Glutamatergic neuron (in vitro differentiated cells): ENCODE measurements around the gene SCAMP4. TPM values are rescaled to one million over a fixed set of nuclear protein-coding genes. Genes with fewer than 3 reads are reported as not detected.

Experiments used
- DNase-seq: peaks from one replicate; pipeline ENCODE4 v3.0.0; 2022
- H3K27ac Mint-ChIP-seq: one replicate; pipeline ENCODE4 v1.8.0; 2020; ENCODE audit warnings: mild to moderate bottlenecking, mixed read lengths, inconsistent platforms; ENCODE audit not compliant: unreplicated experiment
- H3K27me3 Mint-ChIP-seq: one replicate; pipeline ENCODE4 v1.8.0; 2020; ENCODE audit warnings: mild to moderate bottlenecking, moderate library complexity, mixed read lengths, inconsistent platforms; ENCODE audit not compliant: unreplicated experiment
- H3K36me3 Mint-ChIP-seq: one replicate; pipeline ENCODE4 v1.8.0; 2020; ENCODE audit warnings: mild to moderate bottlenecking, mixed read lengths, inconsistent platforms; ENCODE audit not compliant: unreplicated experiment
- H3K4me1 Mint-ChIP-seq: one replicate; pipeline ENCODE4 v1.8.0; 2020; ENCODE audit warnings: mild to moderate bottlenecking, low read depth, mixed read lengths, inconsistent platforms; ENCODE audit not compliant: unreplicated experiment
- H3K4me3 Mint-ChIP-seq: one replicate; pipeline ENCODE4 v1.8.0; 2020; ENCODE audit warnings: mild to moderate bottlenecking, mixed read lengths, inconsistent platforms; ENCODE audit not compliant: unreplicated experiment
- H3K9me3 Mint-ChIP-seq: one replicate; pipeline ENCODE4 v1.8.0; 2020; ENCODE audit warnings: mild to moderate bottlenecking, moderate library complexity, mixed read lengths, inconsistent platforms; ENCODE audit not compliant: unreplicated experiment
- total RNA-seq: library from RNA; stranded (reverse); fragmentation: NEBNext Ultra II Directional; extraction: Animal tissue kit (Norgen Biotek cat#: 25700); gene quantifications from one replicate; pipeline ENCODE4 v1.2.1, GENCODE V29; 2021; ENCODE audit not compliant: unreplicated experiment
- TF ChIP-seq, protein P1 (sequence below): fragments of 200-600 bp; sonication (generic); IDR thresholded peaks from one replicate; pipeline ENCODE4 v1.5.0; 2021; ENCODE audit not compliant: partially characterized antibody, unreplicated experiment

Gene SCAMP4
- total RNA-seq, 1 donor from 2014 or later = 66.3 TPM

DNA sequence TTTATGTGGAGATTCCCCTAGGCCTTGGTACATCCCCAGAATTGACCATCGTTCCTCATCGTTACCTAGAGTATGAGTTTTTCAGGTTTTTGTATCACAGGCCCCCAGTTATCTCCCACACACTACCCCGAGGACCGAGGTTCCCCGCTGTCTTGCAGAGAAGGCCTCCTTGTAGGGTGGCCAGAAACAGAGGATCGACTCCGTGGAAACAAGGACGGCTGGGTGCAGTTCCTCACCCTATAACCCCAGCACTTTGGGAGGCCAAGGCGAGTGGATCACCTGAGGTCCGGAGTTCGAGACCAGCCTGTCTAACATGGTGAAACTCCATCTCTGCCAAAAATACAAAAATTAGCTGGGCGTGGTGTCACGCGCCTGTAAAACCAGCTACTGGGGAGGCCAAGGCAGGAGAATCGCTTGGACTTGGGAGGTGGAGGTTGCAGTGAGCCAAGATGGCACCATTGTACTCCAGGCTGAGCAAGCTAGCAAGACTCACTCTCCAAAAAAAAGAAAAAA lies 720 bp downstream of the SCAMP4 start:
- H3K27ac Mint-ChIP-seq = peak overlapping the region; percentile 77
- peaks cover 5% of the 10 kb centered on the region for H3K27me3 Mint-ChIP-seq
- TF ChIP-seq, protein P1, sequence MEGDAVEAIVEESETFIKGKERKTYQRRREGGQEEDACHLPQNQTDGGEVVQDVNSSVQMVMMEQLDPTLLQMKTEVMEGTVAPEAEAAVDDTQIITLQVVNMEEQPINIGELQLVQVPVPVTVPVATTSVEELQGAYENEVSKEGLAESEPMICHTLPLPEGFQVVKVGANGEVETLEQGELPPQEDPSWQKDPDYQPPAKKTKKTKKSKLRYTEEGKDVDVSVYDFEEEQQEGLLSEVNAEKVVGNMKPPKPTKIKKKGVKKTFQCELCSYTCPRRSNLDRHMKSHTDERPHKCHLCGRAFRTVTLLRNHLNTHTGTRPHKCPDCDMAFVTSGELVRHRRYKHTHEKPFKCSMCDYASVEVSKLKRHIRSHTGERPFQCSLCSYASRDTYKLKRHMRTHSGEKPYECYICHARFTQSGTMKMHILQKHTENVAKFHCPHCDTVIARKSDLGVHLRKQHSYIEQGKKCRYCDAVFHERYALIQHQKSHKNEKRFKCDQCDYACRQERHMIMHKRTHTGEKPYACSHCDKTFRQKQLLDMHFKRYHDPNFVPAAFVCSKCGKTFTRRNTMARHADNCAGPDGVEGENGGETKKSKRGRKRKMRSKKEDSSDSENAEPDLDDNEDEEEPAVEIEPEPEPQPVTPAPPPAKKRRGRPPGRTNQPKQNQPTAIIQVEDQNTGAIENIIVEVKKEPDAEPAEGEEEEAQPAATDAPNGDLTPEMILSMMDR = no peak
- peak overlapping the region; percentile 91 for H3K4me3 Mint-ChIP-seq
- H3K9me3 Mint-ChIP-seq = peaks cover 5% of the 10 kb centered on the region
- H3K36me3 Mint-ChIP-seq = no peaks in the 10 kb centered on the region
- H3K4me1 Mint-ChIP-seq = peaks cover 4% of the 10 kb centered on the region
- DNase-seq = no peak

DNA sequence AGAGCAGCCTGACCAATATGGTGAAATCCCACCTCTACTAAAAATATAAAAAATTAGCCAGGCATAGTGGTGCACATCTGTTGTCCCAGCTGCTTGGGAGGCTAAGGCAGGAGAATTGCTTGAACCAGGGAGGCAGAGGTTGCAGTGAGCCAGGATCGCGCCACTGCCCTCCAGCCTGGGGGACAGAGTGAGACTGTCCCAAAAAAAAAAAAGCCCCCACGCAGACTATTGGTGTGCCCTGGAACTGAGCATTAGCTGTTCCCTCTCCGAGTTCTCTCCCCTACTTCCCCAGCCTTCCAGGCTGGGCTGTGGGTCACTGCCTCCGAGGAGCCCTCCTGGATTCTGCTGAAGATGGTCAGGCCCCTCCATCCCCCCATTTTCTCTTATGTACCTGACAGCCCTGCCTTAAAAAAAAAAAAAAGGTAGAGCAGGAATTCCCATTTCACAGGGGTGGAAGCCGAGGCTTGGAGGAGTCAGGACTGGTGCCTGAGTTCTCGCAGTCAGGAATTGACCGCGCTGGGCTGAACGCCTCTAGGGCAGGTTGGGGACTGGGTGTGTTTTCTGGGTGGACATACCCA lies 1.9 kb downstream of the SCAMP4 start:
- no peak for DNase-seq
- Mint-ChIP-seq H3K36me3 (no peaks in the 10 kb centered on the region), H3K27me3 (peaks cover 5% of the 10 kb centered on the region), H3K9me3 (peaks cover 5% of the 10 kb centered on the region), H3K4me1 (peaks cover 4% of the 10 kb centered on the region), H3K4me3 (no peak overlapping the region), H3K27ac (no peak overlapping the region)
- TF ChIP-seq, protein P1 = no peak

DNA sequence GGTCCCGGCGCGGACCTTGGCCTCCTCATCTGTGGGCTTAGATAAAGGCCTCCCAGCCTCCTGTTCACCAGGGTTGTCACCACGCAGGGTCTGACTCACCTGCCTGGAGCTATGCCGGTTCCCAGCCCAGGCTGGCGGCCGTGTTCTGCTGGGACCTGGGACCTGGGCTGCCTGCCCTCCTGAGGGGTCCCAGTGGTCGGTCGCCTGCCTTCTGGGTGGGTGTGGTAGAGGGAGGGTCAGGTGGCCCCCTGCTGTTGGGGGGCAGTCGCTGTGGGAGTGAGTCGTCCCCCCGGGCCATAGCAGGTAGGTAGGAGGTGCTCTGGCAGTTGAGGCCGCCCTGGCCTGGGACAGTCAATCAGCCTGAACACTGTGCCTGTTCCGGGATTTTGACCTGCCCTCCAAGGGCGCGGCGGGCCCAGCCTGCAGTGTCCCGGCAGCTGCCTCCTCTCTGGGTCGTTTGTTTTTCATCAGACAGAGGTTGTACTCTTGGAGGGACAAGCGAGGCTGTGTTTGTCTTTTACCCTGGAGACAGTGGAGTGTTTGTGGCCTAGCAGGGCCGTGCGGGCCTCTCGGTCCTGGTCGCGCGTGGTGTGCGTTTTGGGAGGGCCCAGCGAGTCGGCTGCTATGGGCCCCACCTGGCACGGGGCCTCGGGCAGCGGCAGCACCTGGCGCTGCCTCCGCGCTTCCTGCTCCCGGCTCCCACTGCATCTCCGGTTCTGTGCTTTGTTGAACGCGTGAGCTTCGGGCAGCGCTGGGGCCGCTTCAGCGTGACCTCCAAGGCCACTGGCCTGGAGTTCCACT lies 2.6 kb downstream of the SCAMP4 start:
- H3K9me3 Mint-ChIP-seq = peaks cover 5% of the 10 kb centered on the region

GRCh38 chr19:1908364-1908678 lies 3.1 kb downstream of the SCAMP4 start:
- peaks cover 5% of the 10 kb centered on the region for H3K27me3 Mint-ChIP-seq
- TF ChIP-seq, protein P1 = no peak
- H3K36me3 Mint-ChIP-seq = no peaks in the 10 kb centered on the region
- H3K27ac Mint-ChIP-seq = no peak overlapping the region
- no peak for DNase-seq
- H3K4me1 Mint-ChIP-seq = peaks cover 4% of the 10 kb centered on the region
- H3K9me3 Mint-ChIP-seq = peaks cover 5% of the 10 kb centered on the region
- H3K4me3 Mint-ChIP-seq = no peak overlapping the region

More for the DNA sequence above, 2.6 kb downstream of the SCAMP4 start:
- Mint-ChIP-seq H3K36me3 (no peaks in the 10 kb centered on the region), H3K4me3 (no peak overlapping the region), H3K27me3 (peaks cover 5% of the 10 kb centered on the region), H3K27ac (no peak overlapping the region), H3K4me1 (peaks cover 4% of the 10 kb centered on the region)
- TF ChIP-seq, protein P1 = no peak
- DNase-seq = no peak

GRCh38 chr19:1909761-1910080 lies 4.5 kb downstream of the SCAMP4 start:
- Mint-ChIP-seq H3K27ac (no peak overlapping the region), H3K36me3 (no peaks in the 10 kb centered on the region), H3K4me3 (no peak overlapping the region), H3K4me1 (peaks cover 4% of the 10 kb centered on the region), H3K27me3 (peaks cover 5% of the 10 kb centered on the region), H3K9me3 (peaks cover 2% of the 10 kb centered on the region)
- no peak for DNase-seq
- TF ChIP-seq, protein P1 = no peak
